CD1c-positive myeloid dendritic cell (primary cell): ENCODE measurements around the gene ARID1A.

ENCODE experiments used
- DNase-seq: peaks from one replicate; pipeline ENCODE4 v3.0.0-alpha.2; 2016; ENCODE audit errors: extremely low spot score

Gene ARID1A

DNA sequence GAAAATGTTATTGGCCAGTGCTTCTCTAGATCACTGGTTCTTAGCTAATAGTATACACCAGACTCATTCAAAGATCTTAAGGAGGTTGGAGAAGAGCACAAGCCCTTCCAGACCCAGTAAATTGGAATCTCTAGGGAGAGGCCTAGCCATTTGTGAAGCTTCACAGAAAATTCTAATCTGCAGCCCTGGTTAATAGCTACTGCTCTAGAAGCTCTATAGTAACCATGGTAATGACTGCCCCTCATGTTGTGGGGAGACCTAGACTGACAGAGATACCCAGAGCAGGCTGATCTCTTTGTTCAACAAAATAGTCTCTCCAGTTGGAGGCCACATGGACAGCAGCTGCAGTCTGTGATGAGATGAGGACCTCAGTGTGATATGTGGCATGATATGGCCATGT, 31.7 kb downstream of the ARID1A start:
- no peak for DNase-seq

DNA sequence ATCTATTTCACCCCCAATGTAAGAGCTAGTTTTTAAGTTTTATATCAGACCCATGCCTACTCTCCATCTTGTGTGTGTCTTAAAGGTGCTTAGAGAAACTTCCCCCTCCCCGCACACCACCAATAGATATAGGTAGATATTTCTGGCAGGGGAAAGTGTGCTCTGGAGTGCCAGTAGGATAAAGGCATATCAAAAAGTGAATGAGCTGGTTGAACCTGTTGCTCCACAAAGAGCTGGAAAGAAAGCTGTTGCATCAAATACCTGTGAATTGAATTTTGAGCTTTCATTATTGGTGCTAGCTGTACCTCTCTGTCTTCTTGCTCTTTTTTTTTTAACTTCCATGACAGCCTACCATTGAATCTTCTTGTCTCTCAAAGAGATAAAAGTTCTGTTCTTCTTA, 32.8 kb downstream of the ARID1A start:
- no peak for DNase-seq

DNA sequence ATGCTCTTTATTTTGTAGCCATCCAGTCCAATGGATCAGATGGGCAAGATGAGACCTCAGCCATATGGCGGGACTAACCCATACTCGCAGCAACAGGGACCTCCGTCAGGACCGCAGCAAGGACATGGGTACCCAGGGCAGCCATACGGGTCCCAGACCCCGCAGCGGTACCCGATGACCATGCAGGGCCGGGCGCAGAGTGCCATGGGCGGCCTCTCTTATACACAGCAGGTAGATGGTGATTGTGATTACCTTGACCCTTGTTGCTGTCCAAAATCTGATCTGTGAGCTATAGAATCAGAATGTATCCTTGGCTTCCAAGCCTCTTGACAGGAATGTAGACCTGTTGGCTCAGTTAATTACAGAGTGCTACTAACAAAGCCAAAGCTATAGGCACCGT, 33.8 kb downstream of the ARID1A start:
- no peak for DNase-seq

GRCh38 chr1:26730695-26731094, 34.9 kb downstream of the ARID1A start:
- DNase-seq = no peak

DNA sequence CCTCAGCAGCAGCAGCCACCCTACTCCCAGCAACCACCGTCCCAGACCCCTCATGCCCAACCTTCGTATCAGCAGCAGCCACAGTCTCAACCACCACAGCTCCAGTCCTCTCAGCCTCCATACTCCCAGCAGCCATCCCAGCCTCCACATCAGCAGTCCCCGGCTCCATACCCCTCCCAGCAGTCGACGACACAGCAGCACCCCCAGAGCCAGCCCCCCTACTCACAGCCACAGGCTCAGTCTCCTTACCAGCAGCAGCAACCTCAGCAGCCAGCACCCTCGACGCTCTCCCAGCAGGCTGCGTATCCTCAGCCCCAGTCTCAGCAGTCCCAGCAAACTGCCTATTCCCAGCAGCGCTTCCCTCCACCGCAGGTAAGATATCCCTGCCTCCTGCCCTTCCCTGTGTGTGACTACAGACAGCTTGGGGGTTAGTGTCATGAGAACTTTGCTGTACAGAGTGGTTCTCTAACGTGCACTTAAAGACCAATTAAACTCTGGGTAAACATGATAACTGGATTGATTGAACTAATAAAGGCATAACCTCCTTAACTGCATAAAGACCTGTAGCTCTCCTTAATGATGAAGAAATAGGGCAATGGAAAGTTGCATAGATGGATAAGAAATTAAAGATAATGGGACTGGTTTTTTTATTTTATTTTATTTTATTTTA, 35.6 kb downstream of the ARID1A start:
- no peak for DNase-seq

DNA sequence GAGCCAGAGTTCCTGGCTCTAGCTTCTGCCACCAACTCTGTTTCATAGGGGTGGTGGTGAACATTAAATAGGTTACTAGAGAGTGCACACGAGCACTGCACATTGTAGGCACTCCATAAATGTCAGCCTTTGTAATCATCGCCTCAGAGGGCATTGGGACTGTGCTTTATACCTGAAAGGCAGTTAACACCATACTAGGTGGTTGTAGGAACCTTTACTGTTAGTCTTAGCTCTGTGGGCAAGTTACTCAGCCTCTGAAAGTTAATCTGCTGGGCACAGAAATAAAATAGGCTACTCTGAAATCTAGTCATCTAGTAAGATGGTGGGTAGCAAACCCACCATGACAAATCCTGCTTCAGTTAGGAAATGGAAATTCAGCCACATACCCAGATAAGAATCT, 37.6 kb downstream of the ARID1A start:
- no peak for DNase-seq

GRCh38 chr1:26733982-26734381, 38.2 kb downstream of the ARID1A start:
- DNase-seq = peak; percentile 30

GRCh38 chr1:26734501-26735058, 38.8 kb downstream of the ARID1A start:
- DNase-seq = no peak

GRCh38 chr1:26739329-26739914, 43.6 kb downstream of the ARID1A start:
- DNase-seq = no peak

DNA sequence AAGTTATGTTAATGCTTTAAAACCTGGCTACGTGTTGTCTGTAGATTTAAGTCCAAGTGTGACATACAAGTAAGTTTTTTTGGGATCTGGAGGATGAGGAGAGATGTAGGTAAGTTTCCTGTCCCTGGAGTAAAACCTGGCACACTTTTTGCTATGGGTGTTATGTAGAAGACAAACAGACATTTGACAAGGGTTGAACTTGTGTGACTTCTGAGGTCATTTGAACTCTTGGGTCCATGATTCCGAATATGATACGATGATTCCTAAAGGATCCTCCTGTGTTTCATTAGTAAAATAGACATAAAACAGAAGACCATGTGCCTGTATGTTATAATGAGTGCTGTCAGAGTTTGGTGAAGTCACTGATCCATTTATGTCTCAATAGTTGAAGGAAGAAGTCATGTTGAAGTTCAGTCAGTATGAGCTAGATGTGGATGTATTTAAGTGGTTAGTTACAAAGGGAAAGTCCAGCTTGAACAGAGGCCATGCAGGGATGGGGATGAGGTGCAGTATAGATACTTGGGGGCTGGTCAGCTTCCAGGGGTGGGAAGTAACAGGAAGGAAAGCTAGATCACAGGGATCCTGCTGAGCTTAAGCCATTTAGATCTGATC, 44.3 kb downstream of the ARID1A start:
- no peak for DNase-seq

DNA sequence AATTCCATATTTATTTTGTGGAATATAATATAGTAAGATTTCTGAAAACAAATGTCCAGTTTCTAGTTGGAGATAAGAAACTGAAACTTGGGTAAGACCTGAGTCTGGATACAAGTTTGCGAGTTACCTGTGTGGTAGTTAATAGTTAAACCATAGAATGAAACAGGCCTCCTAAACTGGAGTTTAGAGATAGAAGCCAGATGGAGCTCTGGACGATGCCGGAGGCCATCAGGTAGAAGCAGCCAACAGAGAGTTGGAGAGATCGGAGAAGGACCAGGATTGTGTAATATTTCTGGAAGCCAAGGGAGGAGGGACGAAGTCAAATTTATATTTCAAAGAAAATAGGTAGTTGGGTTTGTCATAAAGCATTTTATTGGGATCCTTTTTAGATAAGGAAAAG, 45.1 kb downstream of the ARID1A start:
- DNase-seq = no peak

GRCh38 chr1:26743426-26744059, 47.7 kb downstream of the ARID1A start:
- DNase-seq = peak; percentile 25

DNA sequence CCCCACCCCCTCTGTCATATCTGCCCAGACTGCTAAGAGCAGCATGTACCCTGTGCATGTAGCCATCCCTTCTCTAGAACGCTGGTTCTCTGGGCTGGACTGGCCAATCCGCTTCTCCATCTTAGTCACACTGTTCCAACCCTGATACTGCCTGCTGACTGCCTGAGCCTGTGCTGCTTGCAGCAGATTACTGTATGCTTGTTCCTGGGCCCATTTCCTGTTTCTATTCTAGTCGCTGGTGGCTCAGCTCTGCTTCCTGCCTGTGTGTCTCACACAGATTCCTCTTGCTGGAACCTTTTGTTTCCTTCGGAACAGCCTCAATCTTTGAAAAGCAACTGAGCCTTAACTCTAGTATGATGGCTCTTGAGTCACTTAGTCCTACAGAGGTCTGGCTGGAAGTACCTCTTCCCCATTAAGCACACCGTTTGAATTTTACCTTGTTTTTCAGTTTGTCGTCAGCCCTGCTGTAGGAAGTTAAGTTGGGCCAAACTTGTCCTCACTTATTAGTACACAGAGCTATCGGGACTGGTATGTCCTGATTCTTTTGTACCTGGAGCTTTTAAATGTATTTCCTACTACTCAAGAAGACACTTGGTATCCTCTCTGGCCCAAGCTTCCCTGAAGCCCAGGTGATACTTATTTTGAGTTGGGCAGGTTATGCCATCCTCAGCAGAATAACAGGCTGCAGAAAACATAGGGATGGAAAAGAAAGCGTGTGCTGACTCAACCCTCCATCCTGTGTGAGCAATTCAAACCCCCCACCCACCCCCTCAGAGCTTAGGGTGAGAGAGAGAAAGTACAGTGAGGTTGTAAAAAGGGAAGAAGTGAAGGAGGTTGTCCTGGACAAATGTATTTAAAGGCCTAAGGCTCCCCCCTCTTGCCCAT, 48.5 kb downstream of the ARID1A start:
- DNase-seq = peak; percentile 92

DNA sequence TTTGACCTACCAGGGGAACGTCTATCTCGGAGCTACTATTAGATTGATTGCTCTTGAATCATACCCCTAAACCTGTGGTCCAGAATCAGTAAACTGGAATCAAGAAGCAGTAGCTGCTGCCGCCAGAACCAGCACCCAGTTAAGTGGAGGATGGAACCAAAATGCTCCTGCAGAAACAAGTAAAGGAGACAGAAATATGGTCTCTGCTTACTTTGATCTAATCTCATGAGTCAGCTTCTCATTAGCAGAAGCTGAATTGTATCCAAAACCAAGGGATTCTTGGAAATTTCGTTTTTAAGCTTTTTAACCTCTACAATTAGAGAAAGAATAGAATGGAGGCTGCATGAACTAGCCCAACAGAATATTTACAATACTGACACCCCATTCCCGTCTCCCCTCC, 49.4 kb downstream of the ARID1A start:
- no peak for DNase-seq

- no peak for DNase-seq
These were observed 51.2 kb downstream of the ARID1A start for GRCh38 chr1:26747048-26747447.

DNA sequence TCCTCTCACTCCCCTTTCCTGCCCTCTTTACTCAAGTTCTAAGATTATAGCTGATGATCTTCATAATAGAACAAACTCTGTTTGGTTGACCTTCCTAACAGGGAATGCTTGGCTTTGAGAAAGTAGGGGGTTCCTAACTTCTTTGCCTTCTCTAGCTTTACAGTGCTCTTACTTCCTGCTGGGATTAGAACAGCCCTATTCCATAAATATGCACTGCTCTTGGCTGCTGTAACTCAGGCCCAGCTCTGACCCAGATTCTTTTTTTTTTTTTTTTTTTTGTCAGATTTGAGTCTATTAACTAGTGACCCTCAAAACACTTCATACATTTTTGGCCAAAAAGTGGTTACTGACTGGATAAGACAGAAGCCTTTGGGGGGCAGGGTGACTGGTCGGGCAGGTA, 52.5 kb downstream of the ARID1A start:
- no peak for DNase-seq

DNA sequence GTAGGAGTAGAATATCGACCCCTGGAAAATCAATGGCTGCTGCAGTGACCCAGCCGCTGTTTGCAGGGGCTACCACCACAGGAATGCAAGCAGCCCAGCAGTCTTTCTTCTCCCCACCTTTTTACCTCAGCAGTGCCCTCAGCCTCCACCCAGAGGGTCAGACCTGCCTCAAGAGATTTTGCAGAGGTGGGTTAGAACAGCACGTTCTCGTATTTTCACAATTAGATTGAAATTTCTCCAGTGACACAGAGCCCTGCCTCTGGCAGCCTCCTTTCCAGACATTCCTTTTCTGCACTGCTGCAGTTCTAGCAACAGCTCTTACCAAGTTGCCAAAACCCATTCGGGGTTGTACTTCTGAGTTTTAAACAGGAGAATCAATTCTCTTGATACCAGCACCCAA, 53.6 kb downstream of the ARID1A start:
- DNase-seq = no peak

DNA sequence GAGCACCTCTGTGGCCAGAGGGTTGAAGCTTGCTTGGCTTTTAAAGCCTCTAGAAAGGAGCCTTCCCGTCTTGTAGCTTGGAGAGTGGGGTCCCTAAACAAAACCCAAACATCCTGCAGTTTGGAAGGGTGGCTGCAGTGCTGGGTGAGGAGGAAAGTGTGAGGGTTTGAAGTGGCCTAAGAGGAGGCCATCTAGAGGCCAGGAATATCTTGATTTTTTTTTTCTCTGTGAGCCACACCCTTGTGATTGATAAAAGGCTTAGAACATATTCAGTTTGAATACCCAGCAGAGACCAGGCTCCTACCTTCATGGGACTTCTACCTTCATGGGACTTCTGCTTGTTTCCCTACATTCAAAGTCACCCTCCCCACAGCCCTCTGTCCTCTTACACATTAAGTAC, 54.6 kb downstream of the ARID1A start:
- DNase-seq = no peak

DNA sequence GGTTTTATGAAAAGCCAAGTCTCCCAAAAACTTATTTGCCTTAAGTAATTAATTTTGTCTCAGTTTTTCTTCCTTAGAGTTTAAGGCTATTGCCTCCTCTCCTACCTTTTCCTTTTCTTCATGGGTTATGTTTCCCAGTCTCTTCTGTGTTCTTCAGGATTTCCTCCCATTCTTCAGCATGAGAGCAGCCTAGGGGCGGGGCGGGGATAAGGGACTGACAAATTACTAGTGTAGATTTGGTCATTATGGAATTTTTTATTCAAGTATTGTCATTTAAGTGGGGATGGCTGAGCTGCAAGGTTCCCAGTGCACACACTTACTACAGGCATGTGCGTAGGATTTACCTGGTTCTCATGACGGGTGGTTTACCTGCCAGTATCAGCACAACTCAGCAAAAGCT, 56.7 kb downstream of the ARID1A start:
- no peak for DNase-seq

- no peak for DNase-seq
These were observed 58.5 kb downstream of the ARID1A start for GRCh38 chr1:26754086-26754874.

- DNase-seq = no peak
These were observed 62.5 kb downstream of the ARID1A start for GRCh38 chr1:26758358-26758757.
